Right renal cortex interstitium (tissue), 3 donors: ENCODE measurements around the gene TOMM5. TPM values are rescaled to one million over a fixed set of nuclear protein-coding genes. Genes with fewer than 3 reads are reported as not detected.

Source experiments
- polyA plus RNA-seq, 3 donors: library from polyadenylated mRNA; unstranded; fragments of 120-200 nt; gene quantifications; one replicate each; pipeline ENCODE4 v1.2.1, GENCODE V29; 2013; ENCODE audit not compliant: insufficient read length in 3 of 3

The TOMM5 gene
- polyA plus RNA-seq, 3 donors = 123 to 136 (median 134) TPM

Other genes with a start within 250 kb of the TOMM5 start
- gene GRHPR, start 169.9 kb downstream of the TOMM5 start, polyA plus RNA-seq = 100 to 1,000 TPM; 124 to 146 (median 132) TPM
- gene ZBTB5, start 127.1 kb downstream of the TOMM5 start, polyA plus RNA-seq = 10 to 100 TPM; 32.3 to 33.6 (median 32.4) TPM
- 10 to 100 TPM; 24.2 to 27.4 (median 25.0) TPM for gene POLR1E, start 106.6 kb downstream of the TOMM5 start, polyA plus RNA-seq
- 10 to 100 TPM; 11.8 to 13.3 (median 12.9) TPM for gene FBXO10, start 16.2 kb downstream of the TOMM5 start, polyA plus RNA-seq
- gene FRMPD1, start 58.4 kb upstream of the TOMM5 start, polyA plus RNA-seq = under 1 TPM; 0.68 to 0.89 (median 0.81) TPM
- 10 to 100 TPM; 14.1 to 14.7 (median 14.5) TPM for gene TRMT10B, start 161.2 kb upstream of the TOMM5 start, polyA plus RNA-seq
- 10 to 100 TPM; 37.9 to 44.1 (median 40.7) TPM for gene EXOSC3, start 192.5 kb upstream of the TOMM5 start, polyA plus RNA-seq
- gene DCAF10, start 208.2 kb upstream of the TOMM5 start, polyA plus RNA-seq = 10 to 100 TPM; 34.0 to 38.4 (median 36.3) TPM